Smooth muscle cell of the brain vasculature (primary cell): ENCODE results near the gene UBA52.

ENCODE experiments used
- DNase-seq: peaks from one replicate; pipeline ENCODE4 v3.0.0-alpha.2; 2012; ENCODE audit warnings: low read depth, low spot score

Gene UBA52

GRCh38 chr19:18608102-18608804 lies 36.6 kb downstream of the UBA52 start:
- no peak for DNase-seq

DNA sequence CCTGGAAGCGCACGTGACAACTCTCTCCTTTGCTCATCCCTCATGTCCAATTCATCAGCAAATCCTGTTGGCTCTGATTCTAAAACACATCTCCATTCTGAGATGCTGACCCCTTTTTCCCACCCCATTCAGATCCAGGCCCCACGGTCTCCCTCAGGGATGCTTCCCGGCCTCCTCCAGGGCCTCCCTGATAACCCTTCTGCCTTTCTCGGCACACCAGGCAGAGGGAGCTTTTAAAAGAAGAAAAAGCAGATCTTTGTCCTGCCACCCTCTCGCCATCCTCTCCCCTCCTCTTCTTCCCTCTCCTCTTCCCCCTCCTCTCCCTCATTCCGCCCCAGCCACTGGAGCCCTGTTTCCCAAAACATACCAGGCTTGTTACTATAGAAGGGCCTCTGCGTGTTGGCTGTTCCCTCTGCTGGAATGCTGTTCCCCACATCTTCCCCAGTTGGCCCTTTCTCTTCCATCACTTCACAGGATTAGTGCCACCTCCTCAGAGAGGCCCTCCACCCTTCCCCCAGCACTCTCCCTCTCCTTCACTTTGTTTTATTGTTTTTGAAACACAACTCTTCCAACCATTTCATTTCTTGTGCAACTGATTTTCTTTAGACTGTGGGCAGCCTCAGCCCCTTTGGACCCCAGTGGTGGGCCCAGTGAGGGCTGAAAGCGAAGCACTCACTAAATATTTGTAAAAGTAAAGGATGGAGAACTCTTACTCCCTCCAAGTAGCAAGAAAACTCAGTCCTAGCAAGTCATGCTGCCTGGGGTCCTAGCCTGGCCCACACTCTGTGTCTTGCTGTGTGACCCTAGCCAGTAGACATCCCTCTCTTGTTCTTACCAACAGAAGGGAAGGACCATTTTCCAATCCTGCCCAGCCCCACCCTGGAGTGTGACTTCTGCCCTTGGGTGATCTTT lies 37.4 kb downstream of the UBA52 start:
- no peak for DNase-seq

DNA sequence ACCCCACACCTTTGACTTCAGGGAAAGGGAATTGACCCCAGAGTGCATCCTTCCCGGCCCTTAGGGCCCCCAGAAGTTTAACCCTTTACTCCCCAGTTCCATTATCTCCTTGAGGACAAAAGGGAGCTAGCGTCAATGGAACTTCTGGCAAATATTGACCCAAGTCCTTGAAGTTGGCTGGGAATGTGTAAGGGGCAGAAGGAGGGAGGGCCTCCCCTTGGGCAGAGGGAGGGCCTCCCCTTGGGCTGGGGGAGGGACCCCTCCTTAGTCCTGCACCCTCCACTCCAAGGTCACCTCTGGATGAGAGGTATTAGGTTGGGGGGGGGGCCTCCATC lies 38.0 kb downstream of the UBA52 start:
- no peak for DNase-seq

- DNase-seq = no peak
These were observed 38.5 kb downstream of the UBA52 start for GRCh38 chr19:18610245-18610555.

- DNase-seq = no peak
These were observed 39.1 kb downstream of the UBA52 start for GRCh38 chr19:18610556-18611326.

DNA sequence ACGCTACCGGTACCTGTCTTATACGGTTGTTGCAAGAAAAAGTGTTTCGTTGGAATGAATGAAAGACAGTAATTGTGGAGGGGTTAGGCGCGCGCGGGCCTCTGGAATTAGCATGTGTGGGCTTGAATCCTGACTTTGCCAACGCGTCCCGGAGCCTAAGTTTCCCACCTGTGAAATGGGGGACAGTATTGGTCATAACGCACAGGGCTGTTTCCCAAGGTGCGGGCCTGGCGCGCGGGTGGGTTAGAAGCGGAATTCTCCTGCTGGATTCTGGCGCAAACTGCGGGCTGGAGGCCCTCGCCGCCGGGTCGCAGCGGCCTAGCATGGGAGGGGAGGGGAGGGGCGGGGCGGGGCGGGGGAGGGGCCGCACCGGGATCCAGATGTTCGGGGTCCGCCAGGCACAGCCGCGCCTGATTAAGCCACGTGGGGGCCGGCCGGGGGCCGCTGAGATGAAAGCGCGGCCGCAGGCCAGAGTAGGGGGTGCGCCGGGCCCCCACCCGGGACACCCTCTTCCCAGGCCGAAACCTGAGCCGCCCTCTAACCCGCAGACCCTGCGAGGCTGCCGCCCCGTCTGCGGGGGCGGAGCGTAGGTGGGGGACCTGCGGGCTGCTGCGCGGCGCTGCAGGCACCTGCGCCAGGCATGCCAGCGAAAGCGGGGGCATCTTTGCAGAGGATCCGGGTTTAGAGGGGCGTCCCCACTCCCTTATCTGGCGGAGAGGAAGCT lies 39.8 kb downstream of the UBA52 start:
- DNase-seq = no peak

DNA sequence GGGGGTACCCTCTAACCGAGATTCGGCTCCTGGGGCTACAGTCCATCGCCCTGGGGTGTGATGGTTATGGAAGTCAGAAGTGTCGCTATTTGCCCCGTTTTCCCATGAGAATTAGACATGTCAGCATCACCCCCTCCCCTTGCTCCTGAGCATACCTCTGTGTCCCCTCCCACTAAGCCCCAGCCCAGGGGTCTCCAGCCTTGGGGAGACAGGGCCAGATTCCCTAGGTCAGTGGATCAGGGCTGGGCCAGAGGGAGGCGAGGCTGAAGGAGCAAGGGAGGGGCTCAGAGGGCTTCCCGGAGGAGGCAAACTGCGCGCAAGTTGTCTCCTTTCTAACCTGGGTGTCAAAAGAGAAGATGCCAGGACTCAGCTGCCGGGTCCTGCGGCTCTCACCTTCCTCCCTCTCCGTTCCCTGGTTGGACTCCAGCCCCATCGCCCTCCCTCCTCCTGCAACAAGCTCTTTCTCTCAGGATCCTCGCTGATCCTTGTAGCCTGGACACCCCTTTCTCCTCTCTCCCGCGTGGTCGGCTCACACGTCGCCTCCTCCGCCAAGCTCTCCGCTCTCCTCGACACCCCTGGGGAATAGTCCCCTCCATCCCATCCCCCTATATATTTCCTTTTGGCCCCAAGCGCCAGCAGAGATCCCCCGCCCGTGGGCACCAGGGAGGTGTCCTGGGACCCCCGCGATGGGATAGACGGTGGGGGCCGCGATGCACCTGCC lies 40.6 kb downstream of the UBA52 start:
- DNase-seq = no peak

- no peak for DNase-seq
These were observed 41.3 kb downstream of the UBA52 start, which contains the start of gene TMEM59L for GRCh38 chr19:18612772-18613588. Gene TMEM59L, plus strand, starts transcription at chr19:18612870. Its CDS starts 89 bp downstream, at chr19:18612959.

DNA sequence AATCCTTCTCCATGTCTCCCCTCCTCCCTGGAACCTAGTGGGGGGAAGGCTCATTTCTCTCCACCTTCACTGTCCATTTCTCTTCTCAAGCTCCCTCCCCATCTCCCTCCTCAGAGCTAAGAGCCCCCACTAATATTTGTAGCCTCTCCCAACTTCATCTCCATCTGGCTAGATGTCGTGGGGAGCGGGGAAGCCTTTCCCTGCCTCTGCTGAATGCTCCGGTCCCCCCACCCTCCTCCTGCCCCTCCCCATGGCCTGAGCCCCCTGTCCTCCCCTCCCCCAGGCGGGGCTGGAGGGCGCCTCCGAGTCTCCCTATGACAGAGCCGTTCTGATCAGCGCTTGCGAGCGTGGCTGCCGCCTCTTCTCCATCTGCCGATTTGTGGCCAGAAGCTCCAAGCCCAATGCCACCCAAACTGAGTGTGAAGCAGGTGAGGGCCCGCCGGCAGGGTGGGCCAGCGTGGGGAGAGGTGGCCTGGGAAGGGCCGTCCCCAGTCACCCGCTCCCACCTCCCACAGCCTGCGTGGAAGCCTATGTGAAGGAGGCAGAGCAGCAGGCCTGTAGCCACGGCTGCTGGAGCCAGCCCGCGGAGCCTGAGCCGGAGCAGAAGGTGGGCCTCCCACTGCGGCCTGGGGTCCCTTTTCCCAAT lies 42.1 kb downstream of the UBA52 start:
- no peak for DNase-seq

- no peak for DNase-seq
These were observed 44.4 kb downstream of the UBA52 start for GRCh38 chr19:18616023-18616422.

DNA sequence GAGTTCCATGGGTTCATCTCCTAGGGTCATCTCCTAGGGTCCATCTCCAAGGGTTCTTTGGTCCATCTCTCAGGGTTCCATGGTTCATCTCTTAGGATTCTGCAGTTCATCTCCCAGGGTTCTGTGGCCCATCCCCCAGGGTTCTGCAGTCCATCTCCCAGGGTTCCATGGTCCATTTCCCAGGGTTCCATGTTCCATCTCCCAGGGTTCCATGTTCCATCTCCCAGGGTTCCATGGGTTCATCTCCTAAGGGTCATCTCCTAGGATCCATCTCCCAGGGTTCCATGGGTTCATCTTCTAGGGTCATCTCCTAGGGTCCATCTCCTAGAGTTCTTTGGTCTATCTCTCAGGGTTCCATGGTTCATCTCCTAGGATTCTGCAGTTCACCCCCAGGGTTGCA lies 45.9 kb downstream of the UBA52 start:
- DNase-seq = no peak

GRCh38 chr19:18618236-18618635 lies 46.6 kb downstream of the UBA52 start:
- DNase-seq = no peak

GRCh38 chr19:18620311-18620710 lies 48.7 kb downstream of the UBA52 start:
- no peak for DNase-seq

GRCh38 chr19:18620902-18621301 lies 49.2 kb downstream of the UBA52 start:
- DNase-seq = no peak

DNA sequence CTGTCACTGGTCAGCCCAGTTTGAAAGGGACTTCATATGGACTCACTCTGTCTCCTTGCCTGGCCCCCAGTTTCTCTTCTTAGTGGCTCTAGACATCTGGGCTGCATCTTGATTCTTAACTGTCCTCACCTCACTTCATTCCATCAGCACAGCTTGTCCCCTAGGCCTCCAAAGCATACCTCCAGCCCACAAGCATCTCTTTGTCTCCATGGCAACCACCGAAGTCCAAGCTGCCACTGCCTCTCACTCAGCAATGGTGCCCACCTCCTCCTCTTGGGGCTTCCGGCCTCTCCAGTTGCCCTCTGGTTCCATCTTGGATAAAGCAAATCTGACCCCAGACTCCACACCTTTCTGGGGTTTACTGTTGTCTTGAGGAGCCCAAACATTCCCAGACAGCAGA lies 55.2 kb downstream of the UBA52 start:
- no peak for DNase-seq
